A549 (cell line): ENCODE data around the gene EXT2.

ENCODE experiments used
- CBX8 ChIP-seq: fragments of 200-600 bp; sonication (generic); IDR thresholded peaks from 2 replicates; pipeline ENCODE4 v1.6.1; 2016
- CEBPB ChIP-seq, 2 experiments: fragments of >200 bp in 1 of 2; sonication (Bioruptor Twin) in 1 of 2; formaldehyde crosslinking in 1 of 2; IDR thresholded peaks; 2 replicates each; pipeline ENCODE4 v1.6.1; 2012 to 2016
- CTCF ChIP-seq: fragments of >200 bp; sonication (Bioruptor Twin); formaldehyde crosslinking; IDR thresholded peaks from 3 replicates; pipeline ENCODE4 v1.5.1; 2016
- EP300 ChIP-seq, 2 experiments: fragments of >200 bp; sonication (Bioruptor Twin); formaldehyde crosslinking; IDR thresholded peaks; 2 replicates in 1 of 2; 3 replicates in 1 of 2; pipeline ENCODE4 v1.6.1; 2016 to 2017
- HOXB13 ChIP-seq: fragments of 250-450 bp; sonication (Bioruptor Pico); IDR thresholded peaks from 2 replicates; pipeline ENCODE4 v1.5.0; 2020; ENCODE audit warnings: low read depth, mild to moderate bottlenecking, moderate library complexity
- JUN ChIP-seq, 2 experiments: fragments of >200 bp; sonication (Bioruptor Twin); formaldehyde crosslinking; IDR thresholded peaks; 2 replicates in 1 of 2; 3 replicates in 1 of 2; pipeline ENCODE4 v1.6.1; 2016 to 2017
- MAX ChIP-seq: IDR thresholded peaks from 2 replicates; pipeline ENCODE4 v1.6.1; 2012
- PBX3 ChIP-seq: IDR thresholded peaks from 2 replicates; pipeline ENCODE4 v1.6.1; 2012
- POLR2A ChIP-seq: IDR thresholded peaks from 2 replicates; pipeline ENCODE4 v1.6.1; 2012; ENCODE audit warnings: mild to moderate bottlenecking, low read length
- REST ChIP-seq: fragments of 200-600 bp; sonication (generic); IDR thresholded peaks from 2 replicates; pipeline ENCODE4 v1.6.1; 2016; ENCODE audit warnings: antibody characterized with exemption, mild to moderate bottlenecking, moderate library complexity
- SREBF2 ChIP-seq: fragments of 450-650 bp; IDR thresholded peaks from 2 replicates; pipeline ENCODE4 v1.6.1; 2014; ENCODE audit warnings: mild to moderate bottlenecking, moderate library complexity

DNA sequence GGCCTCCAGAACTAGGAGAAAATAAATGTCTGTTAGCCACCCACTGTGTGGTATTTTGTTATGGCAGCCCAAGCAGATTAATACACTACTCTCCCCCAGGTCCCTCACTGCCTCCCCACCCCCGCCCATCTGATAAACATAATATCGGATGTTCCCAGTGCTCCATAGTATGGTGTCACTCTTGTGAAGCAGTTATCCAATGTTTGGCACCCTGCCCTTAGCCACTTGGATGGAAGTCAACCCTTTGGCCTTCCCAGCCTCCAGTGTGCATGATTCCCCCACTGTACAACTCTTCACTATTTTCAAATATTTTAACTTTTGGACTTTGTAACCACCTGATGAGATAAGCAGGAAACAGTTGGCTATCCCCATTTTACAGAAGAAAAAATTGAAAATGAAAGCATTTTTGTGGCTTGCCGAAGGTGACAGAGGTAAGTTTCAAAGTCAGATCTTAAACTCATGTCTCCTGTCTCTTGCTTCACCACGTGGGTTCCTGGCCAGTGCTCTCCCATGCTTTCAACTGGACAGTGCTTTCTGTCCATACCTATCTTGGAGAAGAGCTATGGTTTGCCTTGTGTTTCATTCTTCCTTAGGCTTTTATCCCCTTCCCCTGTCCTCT, 161.3 kb downstream of the EXT2 start:
- TF ChIP-seq PBX3 (no peak), CBX8 (no peak), CTCF (no peak), CEBPB (IDR thresholded peaks at IDR 0.05) (no peak), JUN (IDR thresholded peaks at IDR 0.05) (no peak), HOXB13 (CRISPR knock-in tag) (no peak), EP300 (IDR thresholded peaks at IDR 0.05) (no peak), POLR2A (no peak), MAX (no peak), SREBF2 (no peak), REST (no peak)
